OCI-LY3 (cell line): Measurements from ENCODE around the gene TBL1XR1.

Source experiments
- H2AFZ ChIP-seq: fragments of 200-600, 300-600 bp; shearing (Covaris generic); 2 replicates; pipeline ENCODE4 v1.6.0; 2014; ENCODE audit warnings: antibody characterized with exemption, low read depth, low read length
- H3K27ac ChIP-seq: fragments of 200-600, 300-600 bp; sonication (generic); 2 replicates; pipeline ENCODE4 v1.5.1; 2014; ENCODE audit warnings: mild to moderate bottlenecking, low read length, moderate library complexity, mixed read lengths
- H3K27me3 ChIP-seq: fragments of 200-600, 300-600 bp; sonication (generic); 2 replicates; pipeline ENCODE4 v1.6.1; 2014; ENCODE audit warnings: low read depth, low read length, mixed read lengths
- H3K36me3 ChIP-seq: fragments of 200-600, 300-600 bp; sonication (generic); replicated peaks from 2 replicates; pipeline ENCODE3; 2014; ENCODE audit warnings: low read depth, low read length, mixed read lengths
- H3K4me1 ChIP-seq: fragments of 300-600, 200-600 bp; sonication (generic); 2 replicates; pipeline ENCODE4 v1.6.1; 2014; ENCODE audit warnings: low read length, mixed read lengths
- H3K4me2 ChIP-seq: fragments of 200-600, 300-600 bp; sonication (generic); 2 replicates; pipeline ENCODE4 v1.6.1; 2014; ENCODE audit warnings: low read length, mixed read lengths
- H3K4me3 ChIP-seq: fragments of 300-600, 200-600 bp; sonication (generic); 2 replicates; pipeline ENCODE4 v1.5.1; 2014; ENCODE audit warnings: antibody characterized with exemption, mild to moderate bottlenecking, low read length, moderate library complexity
- H3K79me2 ChIP-seq: fragments of 300-600, 200-600 bp; shearing (Covaris generic); 2 replicates; pipeline ENCODE4 v1.6.1; 2014; ENCODE audit warnings: mild to moderate bottlenecking, low read length, mixed read lengths
- H3K9ac ChIP-seq: fragments of 300-600, 200-600 bp; shearing (Covaris generic); 2 replicates; pipeline ENCODE4 v1.6.0; 2014; ENCODE audit warnings: mild to moderate bottlenecking, low read length, moderate library complexity
- H3K9me3 ChIP-seq: fragments of 200-600, 300-600 bp; shearing (Covaris generic); 2 replicates; pipeline ENCODE4 v1.6.1; 2014; ENCODE audit warnings: low read length, mixed read lengths; ENCODE audit not compliant: insufficient read depth
- H4K20me1 ChIP-seq: fragments of 200-600, 300-600 bp; sonication (generic); 2 replicates; pipeline ENCODE4 v1.6.1; 2016; ENCODE audit warnings: low read length, mixed read lengths; ENCODE audit not compliant: insufficient read depth
- CTCF ChIP-seq: fragments of 200-600, 300-600 bp; sonication (generic); IDR thresholded peaks from 2 replicates; pipeline ENCODE4 v1.5.1; 2014; ENCODE audit warnings: antibody characterized with exemption, low read length, low read depth
- EZH2phosphoT487 ChIP-seq: fragments of 200-600 bp; shearing (Covaris generic); IDR thresholded peaks from 2 replicates; pipeline ENCODE4 v1.6.1; 2018; ENCODE audit warnings: antibody characterized with exemption, mixed run types, low read depth

TBL1XR1 gene

GRCh38 chr3:177221744-177222143 is 24.5 kb upstream of the TBL1XR1 start:
- Histone ChIP-seq H3K79me2 (no peaks in the 10 kb centered on the region), H2AFZ (no peak overlapping the region), H4K20me1 (no peaks in the 10 kb centered on the region), H3K9ac (no peak overlapping the region), H3K4me3 (no peak overlapping the region), H3K4me1 (peaks cover 22% of the 10 kb centered on the region), H3K27ac (no peak overlapping the region), H3K36me3 (no peaks in the 10 kb centered on the region), H3K27me3 (no peaks in the 10 kb centered on the region), H3K9me3 (no peaks in the 10 kb centered on the region), H3K4me2 (peak overlapping the region; percentile 14; the same call in 1 of the 2 replicates)
- no peak for TF ChIP-seq EZH2phosphoT487
- TF ChIP-seq CTCF, result no peak

GRCh38 chr3:177220136-177220974 is 23.1 kb upstream of the TBL1XR1 start:
- H3K27me3 ChIP-seq, result no peaks in the 10 kb centered on the region
- H3K4me3 ChIP-seq, result peak overlapping the region; percentile 8; the same call in 1 of the 2 replicates
- H3K36me3 ChIP-seq, result no peaks in the 10 kb centered on the region
- no peaks in the 10 kb centered on the region for H3K79me2 ChIP-seq
- no peaks in the 10 kb centered on the region for H4K20me1 ChIP-seq
- no peaks in the 10 kb centered on the region for H3K9me3 ChIP-seq
- H2AFZ ChIP-seq, result peak overlapping the region; percentile 62; the same call in 1 of the 2 replicates
- H3K27ac ChIP-seq, result peak overlapping the region; percentile 20
- 0 out of 2 replicates have a peak overlapping the region, but pooled peaks have one; percentile 13 for H3K9ac ChIP-seq
- H3K4me2 ChIP-seq, result peak overlapping the region; percentile 65
- TF ChIP-seq EZH2phosphoT487 (no peak), CTCF (no peak)
- peaks cover 22% of the 10 kb centered on the region for H3K4me1 ChIP-seq

GRCh38 chr3:177213801-177214535 is 16.7 kb upstream of the TBL1XR1 start:
- TF ChIP-seq CTCF (no peak), EZH2phosphoT487 (no peak)
- H3K79me2 ChIP-seq, result no peaks in the 10 kb centered on the region

GRCh38 chr3:177212756-177213155 is 15.5 kb upstream of the TBL1XR1 start:
- Histone ChIP-seq H3K4me2 (no peak overlapping the region), H2AFZ (no peak overlapping the region), H4K20me1 (no peaks in the 10 kb centered on the region), H3K4me3 (no peak overlapping the region), H3K4me1 (peaks cover 4% of the 10 kb centered on the region; the same call in 1 of the 2 replicates), H3K9ac (no peak overlapping the region), H3K9me3 (no peaks in the 10 kb centered on the region), H3K27ac (no peak overlapping the region), H3K79me2 (no peaks in the 10 kb centered on the region), H3K27me3 (no peaks in the 10 kb centered on the region), H3K36me3 (no peaks in the 10 kb centered on the region)
- TF ChIP-seq CTCF, result no peak
- TF ChIP-seq EZH2phosphoT487, result no peak

More at GRCh38 chr3:177213801-177214535, 16.7 kb upstream of the TBL1XR1 start:
- H2AFZ ChIP-seq, result no peak overlapping the region
- H3K9ac ChIP-seq, result no peak overlapping the region
- H3K4me3 ChIP-seq, result no peak overlapping the region
- no peaks in the 10 kb centered on the region for H4K20me1 ChIP-seq
- H3K4me1 ChIP-seq, result peaks cover 1% of the 10 kb centered on the region; the same call in 1 of the 2 replicates
- H3K4me2 ChIP-seq, result no peak overlapping the region
- no peaks in the 10 kb centered on the region for H3K9me3 ChIP-seq
- no peaks in the 10 kb centered on the region for H3K27me3 ChIP-seq
- no peak overlapping the region for H3K27ac ChIP-seq
- no peaks in the 10 kb centered on the region for H3K36me3 ChIP-seq
